ENCODE measurements around the gene KCNT2.

Gene KCNT2

DNA sequence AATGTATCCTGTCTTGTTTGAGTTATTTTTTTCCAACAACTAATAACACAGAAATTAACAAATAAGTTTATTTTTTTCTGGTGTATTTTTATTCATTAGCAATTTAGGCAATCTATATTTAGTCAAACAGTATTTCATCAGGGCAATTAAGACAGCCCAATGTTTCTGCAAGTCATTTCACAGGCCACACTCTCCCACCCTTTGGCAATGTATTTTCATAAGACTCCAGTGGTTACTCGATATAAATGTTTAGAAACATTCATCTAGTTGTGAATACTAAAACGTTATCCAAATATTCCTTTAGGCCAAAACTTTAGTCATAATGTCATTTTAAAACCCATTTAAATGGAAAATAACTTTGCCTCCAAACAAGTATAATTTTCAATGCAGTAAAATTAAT lies 142.1 kb downstream of the KCNT2 start:
- no peak overlapping the region for H3K4me3 ChIP-seq (ENCODE audit: control insufficient read depth, low read depth, low read length)
- TF ChIP-seq, protein P1, sequence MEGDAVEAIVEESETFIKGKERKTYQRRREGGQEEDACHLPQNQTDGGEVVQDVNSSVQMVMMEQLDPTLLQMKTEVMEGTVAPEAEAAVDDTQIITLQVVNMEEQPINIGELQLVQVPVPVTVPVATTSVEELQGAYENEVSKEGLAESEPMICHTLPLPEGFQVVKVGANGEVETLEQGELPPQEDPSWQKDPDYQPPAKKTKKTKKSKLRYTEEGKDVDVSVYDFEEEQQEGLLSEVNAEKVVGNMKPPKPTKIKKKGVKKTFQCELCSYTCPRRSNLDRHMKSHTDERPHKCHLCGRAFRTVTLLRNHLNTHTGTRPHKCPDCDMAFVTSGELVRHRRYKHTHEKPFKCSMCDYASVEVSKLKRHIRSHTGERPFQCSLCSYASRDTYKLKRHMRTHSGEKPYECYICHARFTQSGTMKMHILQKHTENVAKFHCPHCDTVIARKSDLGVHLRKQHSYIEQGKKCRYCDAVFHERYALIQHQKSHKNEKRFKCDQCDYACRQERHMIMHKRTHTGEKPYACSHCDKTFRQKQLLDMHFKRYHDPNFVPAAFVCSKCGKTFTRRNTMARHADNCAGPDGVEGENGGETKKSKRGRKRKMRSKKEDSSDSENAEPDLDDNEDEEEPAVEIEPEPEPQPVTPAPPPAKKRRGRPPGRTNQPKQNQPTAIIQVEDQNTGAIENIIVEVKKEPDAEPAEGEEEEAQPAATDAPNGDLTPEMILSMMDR (conservative IDR thresholded peaks at IDR 0.05; ENCODE audit: control insufficient read depth, insufficient read depth, low read depth, low read length): no peak
- DNase-seq (ENCODE audit: low read depth): no peak

DNA sequence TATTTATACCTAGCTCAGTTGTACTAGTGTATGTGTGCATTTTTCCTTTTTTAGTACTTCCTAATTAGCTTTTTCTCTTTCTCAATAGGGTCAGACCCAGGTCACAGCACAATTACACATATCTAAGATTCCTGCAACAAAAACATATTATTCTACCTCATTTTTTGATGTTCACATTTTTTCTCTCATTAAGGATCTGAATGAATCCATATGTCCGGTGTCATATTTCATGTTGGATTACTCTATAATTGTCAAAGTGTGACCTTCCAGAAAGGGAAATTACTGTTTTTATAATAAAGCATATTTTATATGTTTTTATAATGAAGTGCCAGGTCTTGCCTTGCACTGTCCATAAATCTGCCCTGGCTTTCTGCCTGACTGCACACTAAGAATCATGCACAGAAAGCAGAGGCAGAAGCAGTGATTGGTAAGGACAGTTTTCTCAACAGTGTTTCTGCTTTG lies 143.7 kb downstream of the KCNT2 start:
- no peak overlapping the region for H3K4me3 ChIP-seq (ENCODE audit: control insufficient read depth, low read depth, low read length)
- peak; percentile 49 for DNase-seq (ENCODE audit: low read depth)
- TF ChIP-seq, protein P1 (conservative IDR thresholded peaks at IDR 0.05; ENCODE audit: control insufficient read depth, insufficient read depth, low read depth, low read length): no peak

DNA sequence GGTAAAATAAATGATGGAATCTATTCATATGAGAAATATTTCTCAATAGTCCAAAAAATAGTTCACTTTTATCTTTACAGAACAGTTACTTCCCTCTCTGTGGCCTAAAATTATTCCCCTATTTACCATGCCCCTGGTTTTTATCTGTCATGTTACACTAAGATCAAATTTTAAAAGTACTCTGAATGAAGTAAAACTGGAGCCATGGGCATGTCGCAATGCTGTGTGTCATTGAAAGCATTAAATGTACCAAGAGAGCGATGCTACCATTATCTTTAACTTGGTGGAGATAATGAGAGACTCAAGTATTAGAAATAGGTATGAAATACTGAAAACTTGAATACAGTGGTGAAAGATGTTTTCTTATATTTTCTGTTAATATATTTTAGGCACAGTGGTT lies 146.2 kb downstream of the KCNT2 start:
- DNase-seq (ENCODE audit: low read depth): peak; percentile 40
- H3K4me3 ChIP-seq (ENCODE audit: control insufficient read depth, low read depth, low read length): no peak overlapping the region
- TF ChIP-seq, protein P1 (conservative IDR thresholded peaks at IDR 0.05; ENCODE audit: control insufficient read depth, insufficient read depth, low read depth, low read length): no peak

DNA sequence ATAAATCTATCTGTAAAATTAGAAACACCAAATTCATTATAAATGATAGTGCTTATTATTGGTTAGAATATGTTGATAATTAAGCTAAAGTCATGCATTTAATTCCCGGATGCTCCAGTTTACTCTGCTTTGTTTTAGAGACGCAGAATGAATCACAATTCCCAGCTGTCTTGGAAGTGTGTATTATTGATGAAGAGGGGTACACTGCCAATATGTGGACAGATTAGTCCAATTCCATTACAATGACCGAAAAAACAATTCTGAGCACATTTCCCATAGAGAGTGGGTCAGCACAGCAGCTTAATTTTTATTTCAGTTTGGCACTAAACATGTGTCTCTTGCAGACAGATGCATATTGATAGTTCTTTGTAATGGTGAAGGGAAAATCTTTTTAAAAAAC lies 146.7 kb downstream of the KCNT2 start:
- H3K4me3 ChIP-seq (ENCODE audit: control insufficient read depth, low read depth, low read length): no peak overlapping the region
- peak; percentile 34 for DNase-seq (ENCODE audit: low read depth)
- TF ChIP-seq, protein P1 (conservative IDR thresholded peaks at IDR 0.05; ENCODE audit: control insufficient read depth, insufficient read depth, low read depth, low read length): no peak

DNA sequence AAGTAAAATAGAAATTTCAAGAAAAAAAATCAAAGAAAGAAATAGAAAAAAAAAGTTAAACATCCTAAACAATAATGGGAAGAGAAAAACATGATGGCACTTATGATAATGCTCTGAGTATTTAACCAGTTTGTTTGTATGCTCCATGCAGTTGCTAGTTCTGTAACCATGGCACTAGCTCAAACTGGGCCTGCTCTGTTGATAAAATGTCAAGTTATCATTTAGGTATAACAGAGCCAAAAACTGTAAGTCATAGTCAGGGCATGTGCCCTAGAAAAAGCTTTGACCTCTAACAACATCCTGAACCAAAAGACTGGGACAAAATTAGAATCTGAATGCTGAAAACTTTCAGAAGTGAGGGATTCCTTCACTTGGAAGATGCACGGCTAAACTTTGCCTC lies 148.9 kb downstream of the KCNT2 start:
- H3K4me3 ChIP-seq (ENCODE audit: control insufficient read depth, low read depth, low read length): no peak overlapping the region
- DNase-seq (ENCODE audit: low read depth): no peak
- TF ChIP-seq, protein P1 (conservative IDR thresholded peaks at IDR 0.05; ENCODE audit: control insufficient read depth, insufficient read depth, low read depth, low read length): no peak

DNA sequence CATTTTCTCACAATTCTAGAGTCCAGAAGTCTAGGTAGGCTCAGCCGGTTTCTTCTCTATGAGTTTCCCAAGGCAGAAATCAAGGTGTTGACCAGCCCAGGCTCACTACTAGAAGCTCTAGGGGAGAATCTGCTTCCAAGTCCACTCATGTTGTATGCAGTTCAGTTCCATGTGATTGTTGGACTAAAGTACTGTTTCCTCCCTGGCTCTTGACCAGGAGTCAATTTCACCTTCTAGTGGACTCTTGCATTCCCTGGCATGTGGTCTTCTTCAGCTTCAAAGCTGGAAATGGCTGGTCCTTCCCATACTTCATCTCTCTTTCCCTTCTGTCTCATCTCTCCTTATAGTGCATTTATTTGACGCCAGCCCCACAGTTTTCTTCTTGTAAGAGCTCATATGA lies 153.4 kb downstream of the KCNT2 start:
- no peak overlapping the region for H3K4me3 ChIP-seq (ENCODE audit: control insufficient read depth, low read depth, low read length)
- TF ChIP-seq, protein P1 (conservative IDR thresholded peaks at IDR 0.05; ENCODE audit: control insufficient read depth, insufficient read depth, low read depth, low read length): no peak
- DNase-seq (ENCODE audit: low read depth): no peak

DNA sequence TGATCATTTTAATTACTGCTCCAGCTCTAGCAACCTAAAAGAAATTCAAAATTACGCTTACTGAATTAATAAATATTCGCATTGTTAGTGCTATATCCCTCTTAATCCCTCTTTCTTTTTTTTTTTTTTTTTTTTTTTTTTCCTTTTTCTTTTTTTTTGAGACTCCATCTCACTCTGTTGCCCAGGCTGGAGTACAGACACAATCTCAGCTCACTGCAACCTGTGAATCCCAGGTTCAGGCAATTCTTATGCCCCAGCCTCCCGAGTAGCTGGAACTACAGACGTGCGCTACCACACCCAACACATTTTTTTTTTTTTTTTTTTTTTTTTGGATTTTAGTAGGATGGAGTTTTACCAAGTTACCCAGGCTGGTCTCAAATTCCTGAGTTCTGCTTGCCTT lies 157.1 kb downstream of the KCNT2 start:
- TF ChIP-seq, protein P1 (conservative IDR thresholded peaks at IDR 0.05; ENCODE audit: control insufficient read depth, insufficient read depth, low read depth, low read length): no peak
- no peak for DNase-seq (ENCODE audit: low read depth)
- no peak overlapping the region for H3K4me3 ChIP-seq (ENCODE audit: control insufficient read depth, low read depth, low read length)
